ENCODE data around the gene NPM3.

NPM3 gene

DNA sequence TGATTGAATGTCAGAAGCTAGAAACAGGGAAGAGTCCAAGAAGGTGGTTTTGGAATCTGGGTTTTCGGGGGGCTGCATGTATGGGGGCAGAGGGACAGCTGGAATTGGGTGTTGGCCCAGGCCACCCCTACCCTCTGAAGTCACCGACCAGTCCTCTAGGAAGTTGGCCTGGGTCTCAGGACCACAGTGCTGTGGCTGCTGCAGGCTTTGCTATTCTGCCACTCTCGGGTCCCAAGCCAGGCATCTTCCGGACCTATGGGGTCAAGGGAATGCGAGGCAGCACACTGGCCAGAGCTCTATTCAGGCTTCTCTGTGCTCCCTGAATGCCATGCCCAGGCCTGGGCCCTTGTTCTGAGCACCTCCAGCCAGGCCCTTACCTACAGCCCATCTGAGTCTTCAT lies 20.5 kb downstream of the NPM3 start:
- no peaks in the 10 kb centered on the region for H3K4me1 Mint-ChIP-seq
- no peak overlapping the region for H3K27ac Mint-ChIP-seq
- H3K27me3 Mint-ChIP-seq: peaks cover 23% of the 10 kb centered on the region
- H3K9me3 Mint-ChIP-seq: no peaks in the 10 kb centered on the region
- no peak for ATAC-seq
- DNase-seq: no peak
- H3K4me3 Mint-ChIP-seq: no peak overlapping the region
- no peaks in the 10 kb centered on the region for H3K36me3 Mint-ChIP-seq (ENCODE audit: low read depth)

DNA sequence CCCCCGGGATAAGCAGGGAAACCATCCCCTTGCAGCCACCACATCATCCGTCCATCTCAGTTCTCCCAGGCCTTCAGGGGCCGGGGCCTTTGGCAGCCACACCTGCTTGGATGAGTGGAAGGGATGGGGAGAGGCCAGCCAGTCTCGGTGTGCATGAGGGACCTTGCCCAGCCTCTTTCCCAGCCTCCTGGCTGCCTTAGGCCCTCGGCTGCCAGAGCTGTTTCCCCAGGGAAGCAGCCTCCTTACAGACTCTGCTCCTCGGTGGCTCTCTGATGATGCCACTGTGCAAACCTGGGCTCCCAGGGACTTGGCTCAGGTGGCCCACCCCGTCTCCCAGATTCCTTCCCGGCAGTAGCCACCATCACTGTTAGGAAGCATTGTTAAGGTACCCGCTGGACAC lies 22.0 kb downstream of the NPM3 start:
- Mint-ChIP-seq H3K27ac (no peak overlapping the region), H3K9me3 (no peaks in the 10 kb centered on the region), H3K36me3 (ENCODE audit: low read depth) (no peaks in the 10 kb centered on the region), H3K4me1 (no peaks in the 10 kb centered on the region), H3K4me3 (no peak overlapping the region), H3K27me3 (peaks cover 16% of the 10 kb centered on the region)
- DNase-seq (no peak), ATAC-seq (no peak)

DNA sequence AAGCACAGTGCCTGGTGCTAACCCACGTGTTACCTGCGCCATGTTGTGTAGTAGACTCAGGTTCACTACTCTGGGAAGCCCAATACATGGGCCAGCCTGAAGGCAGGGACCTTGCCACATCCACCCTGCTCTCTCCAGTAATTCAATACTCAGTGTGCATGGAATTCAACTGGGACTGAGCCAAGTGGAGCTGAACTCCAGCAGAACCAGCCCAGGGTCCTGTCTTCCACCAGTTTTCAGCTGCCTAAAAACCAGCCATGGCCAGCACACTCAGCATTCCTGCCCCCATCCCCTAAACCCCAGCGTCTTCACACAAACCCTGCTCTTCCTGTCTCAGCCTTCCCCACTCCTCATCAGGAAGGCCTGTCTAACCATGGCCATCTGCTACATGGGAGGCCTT lies 22.7 kb downstream of the NPM3 start:
- no peaks in the 10 kb centered on the region for H3K9me3 Mint-ChIP-seq

DNA sequence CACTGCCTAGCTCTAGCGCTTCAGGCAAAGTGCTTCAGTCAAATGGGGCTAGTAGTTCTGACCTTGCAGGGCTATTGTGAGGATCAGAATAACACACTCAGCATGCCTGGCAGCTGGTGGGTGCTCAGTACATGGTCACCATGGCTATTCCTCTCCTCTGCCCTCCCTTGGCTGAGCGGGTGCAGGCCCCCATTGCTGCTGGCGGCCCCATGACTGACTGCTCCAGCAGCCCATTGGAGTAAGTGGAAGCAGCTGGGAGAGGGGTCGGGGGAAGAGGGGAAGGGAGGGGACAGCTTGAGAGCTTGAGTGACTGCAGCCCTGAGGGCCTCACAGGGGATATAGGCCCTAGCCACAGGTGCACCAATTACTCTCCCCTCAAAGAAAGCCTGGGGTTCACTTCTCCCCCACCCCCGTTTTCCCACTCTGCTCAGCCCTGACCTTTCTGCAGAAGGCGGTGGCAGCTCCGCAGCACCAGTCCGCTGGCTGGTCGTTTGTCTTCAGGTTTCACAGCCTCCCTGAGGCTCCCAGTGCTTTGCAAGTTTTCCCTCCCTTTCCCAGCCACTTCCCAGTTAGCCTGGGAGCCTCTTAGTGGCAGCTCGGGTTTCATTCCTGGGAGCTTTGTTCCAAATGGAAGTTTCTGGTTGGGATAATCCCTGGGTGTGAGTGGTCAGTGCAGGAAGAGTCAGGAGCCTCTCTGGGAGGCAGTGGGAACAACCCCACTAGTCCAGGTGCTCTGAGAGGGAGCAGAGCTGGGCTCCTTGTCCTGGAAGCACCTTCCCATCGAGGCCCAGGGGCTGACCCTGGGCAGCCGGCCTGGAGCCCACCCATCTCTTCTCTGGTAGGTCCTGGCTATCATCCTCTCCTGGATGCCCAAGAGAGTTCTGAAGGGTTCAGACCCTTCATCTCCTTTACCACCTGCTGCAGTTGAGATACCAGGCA lies 23.7 kb downstream of the NPM3 start:
- Mint-ChIP-seq H3K27me3 (peaks cover 20% of the 10 kb centered on the region), H3K4me1 (no peaks in the 10 kb centered on the region), H3K4me3 (no peak overlapping the region), H3K36me3 (ENCODE audit: low read depth) (no peaks in the 10 kb centered on the region), H3K27ac (no peak overlapping the region), H3K9me3 (no peaks in the 10 kb centered on the region)
- no peak for ATAC-seq
- no peak for DNase-seq

More for the DNA sequence above, 22.7 kb downstream of the NPM3 start:
- DNase-seq: no peak
- no peak for ATAC-seq
- no peak overlapping the region for H3K27ac Mint-ChIP-seq
- peaks cover 13% of the 10 kb centered on the region for H3K27me3 Mint-ChIP-seq
- H3K36me3 Mint-ChIP-seq (ENCODE audit: low read depth): no peaks in the 10 kb centered on the region
- no peak overlapping the region for H3K4me3 Mint-ChIP-seq
- H3K4me1 Mint-ChIP-seq: no peaks in the 10 kb centered on the region

DNA sequence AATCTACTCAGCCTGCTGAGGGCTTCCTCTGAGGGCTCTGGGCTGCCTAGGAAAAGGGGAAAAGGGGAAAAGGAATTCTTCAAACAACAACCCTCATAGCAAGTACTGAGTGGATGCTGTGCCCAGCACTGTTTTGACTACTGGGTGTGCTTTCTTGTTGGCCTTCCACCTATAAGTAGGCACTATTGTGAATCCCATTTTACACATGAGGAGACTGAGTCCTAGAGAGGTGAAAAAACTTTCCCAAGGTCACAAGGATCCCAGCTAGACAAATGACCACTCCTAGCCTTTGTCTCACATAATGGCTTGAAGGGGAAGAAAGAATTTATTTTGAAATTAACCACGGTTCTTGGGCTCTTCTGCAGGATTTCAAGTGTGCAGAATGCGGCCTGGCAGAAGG lies 24.4 kb downstream of the NPM3 start:
- Mint-ChIP-seq H3K9me3 (no peaks in the 10 kb centered on the region), H3K4me1 (no peaks in the 10 kb centered on the region), H3K4me3 (no peak overlapping the region), H3K27me3 (peaks cover 22% of the 10 kb centered on the region), H3K27ac (no peak overlapping the region), H3K36me3 (ENCODE audit: low read depth) (no peaks in the 10 kb centered on the region)
- DNase-seq: no peak
- ATAC-seq: no peak

DNA sequence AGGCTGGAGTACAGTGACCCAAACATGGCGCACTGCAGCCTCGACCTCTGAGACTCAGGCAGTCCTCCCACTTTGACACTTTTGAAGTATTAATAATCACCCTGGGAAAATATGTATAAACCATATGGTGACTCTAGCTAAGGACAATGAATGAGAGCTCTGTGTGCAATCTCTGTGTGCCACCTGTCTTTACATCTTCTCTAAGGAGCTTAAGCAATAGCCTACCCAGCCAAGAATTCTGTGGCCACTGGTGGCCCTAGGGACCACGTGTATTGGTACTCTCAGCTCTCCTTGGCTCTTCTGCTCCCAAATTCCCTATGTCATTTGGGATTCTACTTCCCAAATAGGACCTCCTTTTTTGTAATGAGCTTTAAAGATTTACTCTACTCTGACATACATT lies 31.0 kb downstream of the NPM3 start:
- no peaks in the 10 kb centered on the region for H3K36me3 Mint-ChIP-seq (ENCODE audit: low read depth)

DNA sequence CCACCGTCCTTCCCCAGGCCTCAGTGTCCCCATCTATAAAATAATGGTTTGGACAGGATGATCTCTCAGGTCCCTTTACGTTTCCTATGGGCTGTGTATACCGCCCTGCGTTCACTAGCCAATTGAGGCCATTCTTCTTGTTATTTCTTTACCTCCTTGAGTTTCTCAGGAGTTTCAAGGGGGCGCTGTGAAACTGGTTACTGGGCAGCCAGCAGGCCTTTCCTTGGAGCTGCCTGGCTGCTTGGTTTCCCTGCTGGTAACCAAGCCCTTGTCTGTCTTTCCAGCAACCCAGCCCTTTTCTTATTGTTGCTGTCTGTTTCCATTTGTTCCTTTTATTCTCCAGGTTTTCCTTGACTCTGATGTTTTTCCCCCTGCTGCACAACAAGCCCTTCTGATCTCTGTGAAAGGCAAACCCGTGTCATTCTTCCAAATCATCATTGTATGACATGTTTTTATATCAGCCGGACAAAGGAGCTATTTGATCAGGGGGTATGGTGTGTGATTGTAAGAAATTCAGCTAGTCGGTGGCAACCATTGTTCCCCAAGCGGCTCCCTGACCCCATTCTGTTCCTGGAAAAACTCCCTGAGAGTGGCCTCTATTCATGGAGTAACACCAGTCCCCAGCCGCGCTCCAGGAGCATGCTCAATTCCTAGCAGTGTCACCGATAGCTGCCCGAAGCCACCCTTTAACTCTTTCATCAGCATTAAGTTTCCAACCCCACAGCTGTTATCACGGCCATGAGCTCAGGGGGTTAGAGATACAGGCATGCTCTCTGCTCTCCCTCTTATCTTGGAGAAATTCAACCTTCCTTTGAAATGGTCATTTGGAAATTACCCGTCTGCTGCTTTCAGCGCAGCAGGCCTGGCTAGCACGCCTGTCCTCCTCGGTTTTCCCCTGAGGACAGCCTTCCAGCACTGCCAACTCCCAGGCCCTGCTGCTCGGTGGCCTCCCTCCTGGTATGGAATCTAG lies 33.9 kb downstream of the NPM3 start:
- no peak overlapping the region for H3K27ac Mint-ChIP-seq

More for the DNA sequence above, 31.0 kb downstream of the NPM3 start:
- no peaks in the 10 kb centered on the region for H3K4me1 Mint-ChIP-seq
- peaks cover 19% of the 10 kb centered on the region for H3K27me3 Mint-ChIP-seq
- no peak for ATAC-seq
- H3K9me3 Mint-ChIP-seq: no peaks in the 10 kb centered on the region
- no peak for DNase-seq
- H3K27ac Mint-ChIP-seq: no peak overlapping the region
- H3K4me3 Mint-ChIP-seq: no peak overlapping the region

DNA sequence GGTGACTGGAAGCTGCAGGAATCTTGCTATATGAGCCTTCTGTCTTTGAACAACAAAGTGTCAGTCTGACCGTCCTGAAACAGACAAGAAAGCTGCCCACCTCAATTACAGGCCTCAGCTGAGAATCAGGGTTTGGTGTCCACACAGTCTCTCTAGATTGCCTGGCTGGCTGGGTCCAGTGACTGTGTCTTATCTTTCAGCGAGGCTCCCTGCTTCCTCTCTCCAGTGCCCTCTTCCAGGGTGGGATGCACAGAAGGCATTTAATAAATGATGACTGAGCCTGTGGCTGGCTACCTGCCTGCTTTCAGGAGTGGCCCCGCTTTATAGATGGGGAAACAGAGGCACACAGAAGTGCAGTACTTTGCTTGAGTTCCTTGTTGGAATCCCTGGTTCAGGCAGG lies 34.8 kb downstream of the NPM3 start:
- H3K27ac Mint-ChIP-seq: no peak overlapping the region
- no peaks in the 10 kb centered on the region for H3K36me3 Mint-ChIP-seq (ENCODE audit: low read depth)
- H3K4me3 Mint-ChIP-seq: no peak overlapping the region
- DNase-seq: no peak
- no peaks in the 10 kb centered on the region for H3K9me3 Mint-ChIP-seq
- H3K4me1 Mint-ChIP-seq: no peaks in the 10 kb centered on the region
- H3K27me3 Mint-ChIP-seq: peaks cover 10% of the 10 kb centered on the region
- ATAC-seq: no peak

More for the DNA sequence above, 33.9 kb downstream of the NPM3 start:
- Mint-ChIP-seq H3K27me3 (peaks cover 11% of the 10 kb centered on the region), H3K9me3 (no peaks in the 10 kb centered on the region), H3K36me3 (ENCODE audit: low read depth) (no peaks in the 10 kb centered on the region), H3K4me1 (no peaks in the 10 kb centered on the region), H3K4me3 (no peak overlapping the region)
- DNase-seq (no peak), ATAC-seq (no peak)

DNA sequence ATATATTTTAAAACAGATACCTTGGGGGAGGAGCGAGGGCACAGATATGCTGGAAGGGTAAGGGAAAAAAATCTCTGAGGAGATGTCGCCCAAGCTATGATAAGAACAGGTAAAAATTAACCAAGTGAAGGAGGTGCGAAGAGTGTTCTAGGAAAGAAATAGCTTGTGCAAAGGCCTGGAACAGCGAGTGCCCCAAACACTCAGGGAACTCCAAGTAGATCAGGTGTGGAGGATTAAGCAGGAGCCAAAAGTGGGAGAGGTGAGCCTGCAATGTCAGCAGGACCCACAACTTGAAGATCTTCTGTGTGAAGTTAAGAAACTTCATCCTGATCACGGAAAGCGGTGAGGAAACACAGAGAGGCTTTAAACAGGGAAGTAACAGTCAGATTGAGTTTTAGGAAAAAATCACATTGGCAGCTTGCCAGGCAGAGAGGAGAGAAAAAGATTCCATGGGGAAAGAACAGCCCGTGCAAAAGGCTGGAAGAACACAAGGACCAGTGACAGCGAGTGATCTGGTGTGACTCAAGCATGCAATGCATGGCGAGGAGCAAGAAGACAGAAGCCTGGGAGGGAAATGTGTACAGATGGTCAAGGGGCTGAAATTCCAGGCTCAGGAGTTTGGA lies 38.1 kb downstream of the NPM3 start:
- H3K4me3 Mint-ChIP-seq: no peak overlapping the region
- H3K4me1 Mint-ChIP-seq: no peaks in the 10 kb centered on the region
- H3K27ac Mint-ChIP-seq: no peak overlapping the region
- H3K36me3 Mint-ChIP-seq (ENCODE audit: low read depth): no peaks in the 10 kb centered on the region
- DNase-seq (no peak), ATAC-seq (no peak)
- H3K9me3 Mint-ChIP-seq: no peaks in the 10 kb centered on the region
- H3K27me3 Mint-ChIP-seq: peaks cover 13% of the 10 kb centered on the region

DNA sequence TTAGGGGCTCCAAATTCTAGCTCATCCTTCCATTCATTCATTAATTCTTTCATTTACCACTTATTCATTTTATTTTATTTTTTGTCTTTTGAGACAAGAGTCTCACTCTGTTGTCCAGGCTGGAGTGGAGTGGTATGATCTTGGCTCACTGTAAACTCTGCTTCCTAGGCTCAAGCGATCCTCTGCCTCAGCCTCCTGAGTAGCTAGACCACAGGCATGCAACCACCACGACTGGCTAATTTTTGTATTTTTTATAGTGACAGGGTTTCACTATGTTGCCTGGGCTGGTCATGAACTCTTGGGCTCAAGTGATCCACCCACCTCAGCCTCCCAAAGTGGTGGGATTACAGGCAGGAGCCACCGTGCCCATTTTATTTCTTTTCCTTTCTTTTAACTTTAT lies 39.0 kb downstream of the NPM3 start:
- H3K9me3 Mint-ChIP-seq: no peaks in the 10 kb centered on the region
- DNase-seq: no peak
- no peak for ATAC-seq
- no peak overlapping the region for H3K4me3 Mint-ChIP-seq
- no peaks in the 10 kb centered on the region for H3K36me3 Mint-ChIP-seq (ENCODE audit: low read depth)
- no peak overlapping the region for H3K27ac Mint-ChIP-seq
- H3K27me3 Mint-ChIP-seq: peaks cover 15% of the 10 kb centered on the region
- H3K4me1 Mint-ChIP-seq: no peaks in the 10 kb centered on the region

DNA sequence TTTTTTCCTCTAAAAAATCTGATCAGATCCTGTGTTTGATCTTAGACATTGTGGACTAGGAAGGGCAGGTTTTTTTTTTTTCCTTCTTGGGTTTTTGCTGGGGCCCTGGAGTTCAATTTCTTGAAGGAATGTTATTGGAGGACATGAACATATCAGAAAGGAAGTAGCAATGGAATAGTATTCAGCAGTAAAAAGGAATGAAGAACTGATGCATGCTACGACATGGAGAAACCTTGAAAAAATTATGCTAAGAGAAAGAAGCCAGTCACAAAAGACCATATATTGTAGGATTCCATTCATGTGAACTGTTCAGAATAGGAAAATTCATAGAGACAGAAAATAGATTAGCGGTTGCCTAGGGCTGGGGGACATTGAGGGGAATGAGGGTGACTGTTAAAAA lies 41.3 kb downstream of the NPM3 start:
- H3K9me3 Mint-ChIP-seq: no peaks in the 10 kb centered on the region

DNA sequence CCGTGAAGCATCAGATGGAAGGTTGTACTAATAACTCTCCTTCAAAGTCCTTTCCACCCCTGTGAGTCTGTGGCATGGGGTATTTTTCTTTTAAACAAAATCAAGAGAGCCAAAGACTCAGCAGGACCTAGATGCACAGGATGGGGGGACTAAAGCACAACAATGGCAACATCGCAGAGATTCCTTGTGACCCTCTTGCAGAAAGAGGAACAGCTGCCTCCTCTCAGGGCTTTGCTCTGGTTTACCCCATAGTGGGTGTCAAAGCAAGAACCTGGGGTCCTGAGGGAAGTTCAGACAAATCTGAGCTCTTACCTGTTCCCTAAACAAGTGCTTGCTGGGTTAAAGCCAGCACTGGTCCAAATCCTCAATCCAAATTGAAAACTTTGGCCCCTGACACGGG lies 46.6 kb downstream of the NPM3 start:
- Mint-ChIP-seq H3K9me3 (no peaks in the 10 kb centered on the region), H3K27ac (no peak overlapping the region), H3K36me3 (ENCODE audit: low read depth) (no peaks in the 10 kb centered on the region), H3K4me3 (no peak overlapping the region), H3K27me3 (peaks cover 20% of the 10 kb centered on the region), H3K4me1 (no peaks in the 10 kb centered on the region)
- ATAC-seq (no peak), DNase-seq (no peak)

More for the DNA sequence above, 41.3 kb downstream of the NPM3 start:
- ATAC-seq (no peak), DNase-seq (no peak)
- no peak overlapping the region for H3K27ac Mint-ChIP-seq
- H3K27me3 Mint-ChIP-seq: peaks cover 15% of the 10 kb centered on the region
- H3K4me3 Mint-ChIP-seq: no peak overlapping the region
- no peaks in the 10 kb centered on the region for H3K36me3 Mint-ChIP-seq (ENCODE audit: low read depth)
- no peaks in the 10 kb centered on the region for H3K4me1 Mint-ChIP-seq

DNA sequence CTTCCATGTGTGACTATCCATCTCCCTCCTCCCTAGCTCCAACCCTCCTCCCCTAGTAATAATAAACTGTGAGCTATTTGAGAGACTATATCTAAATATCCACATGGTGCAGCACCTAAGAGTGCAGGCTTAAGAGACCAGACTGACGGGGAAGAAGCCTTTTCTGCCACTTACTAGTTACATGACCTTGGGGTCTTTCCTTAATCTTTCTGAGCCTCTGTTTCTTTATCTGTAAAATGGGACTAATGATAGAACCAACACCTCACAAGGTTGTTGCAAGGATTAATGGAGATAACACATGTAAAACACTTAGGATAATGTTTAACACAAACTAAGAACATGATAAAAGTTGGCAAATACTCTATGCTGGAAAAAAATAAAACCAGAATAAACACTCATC lies 51.1 kb downstream of the NPM3 start:
- ATAC-seq (no peak), DNase-seq (no peak)
- Mint-ChIP-seq H3K27ac (no peak overlapping the region), H3K27me3 (peaks cover 17% of the 10 kb centered on the region), H3K36me3 (ENCODE audit: low read depth) (no peaks in the 10 kb centered on the region), H3K4me3 (no peak overlapping the region), H3K4me1 (no peaks in the 10 kb centered on the region), H3K9me3 (no peaks in the 10 kb centered on the region)
